GM12878 (cell line): ENCODE measurements around the gene NTMT2. TPM values are rescaled to one million over a fixed set of nuclear protein-coding genes. Genes with fewer than 3 reads are reported as not detected.

Experiments
- CBX3 ChIP-seq: fragments of 200-600 bp; sonication (generic); IDR thresholded peaks from 2 replicates; pipeline ENCODE4 v1.6.1; 2016; ENCODE audit warnings: low read depth, borderline replicate concordance
- ETV6 ChIP-seq, 2 experiments: fragments of 450-650 bp in 1 of 2; IDR thresholded peaks in 1 of 2; conservative IDR thresholded peaks in 1 of 2; 2 replicates each; pipeline ENCODE4 v1.6.1; 2014; ENCODE audit warnings: antibody characterized with exemption in 1 of 2, borderline replicate concordance in 1 of 2, low read depth in 1 of 2, mild to moderate bottlenecking in 1 of 2, moderate library complexity in 1 of 2
- MYC ChIP-seq: IDR thresholded peaks from 2 replicates; pipeline ENCODE4 v1.6.1; 2011; ENCODE audit warnings: mild to moderate bottlenecking, low read length, moderate library complexity, inconsistent platforms; ENCODE audit not compliant: insufficient read depth, insufficient replicate concordance, insufficient read length, severe bottlenecking
- REST ChIP-seq: IDR thresholded peaks from 2 replicates; pipeline ENCODE4 v1.6.1; 2012; ENCODE audit warnings: mild to moderate bottlenecking, low read depth, low read length
- polyA plus RNA-seq, 11 experiments: library from polyadenylated mRNA; depleted of rRNA in 4 of 11; unstranded in 6 of 11; stranded (reverse) in 5 of 11; fragments of >200 nt; fragmentation: Nextera tagmentation in 4 of 11; fragmentation: Illumina TruSeq in 1 of 11; extraction: Ambion mirVana in 4 of 11; extraction: Trizol in 1 of 11; gene quantifications; 1 replicate in 1 of 11; 2 replicates in 10 of 11; pipeline versions ENCODE4 v1.2.1 to v1.2.3, GENCODE V29; 2011 to 2016; ENCODE audit warnings: inconsistent platforms in 2 of 11, missing spikeins in 2 of 11, low read depth in 1 of 11
- total RNA-seq, 4 experiments: library from RNA; depleted of rRNA in 3 of 4; stranded (reverse); fragments of >200 nt in 3 of 4; fragmentation: Illumina TruSeq in 1 of 4; extraction: Trizol in 1 of 4; gene quantifications; 2 replicates each; pipeline versions ENCODE4 v1.2.1 to v1.2.3, GENCODE V29; 2013 to 2021
- TF ChIP-seq, protein P1 (sequence below): fragments of 450-650 bp; formaldehyde crosslinking; IDR thresholded peaks from 2 replicates; pipeline ENCODE4 v1.4.0; 2020; ENCODE audit warnings: mild to moderate bottlenecking, moderate library complexity
- TF ChIP-seq, protein P2 (sequence below): fragments of 450-650 bp; IDR thresholded peaks from 2 replicates; pipeline ENCODE4 v1.6.1; 2017; ENCODE audit warnings: mild to moderate bottlenecking

The NTMT2 gene
- total and polyA plus RNA-seq, 10 of the 15 experiments (the other 5 are each of a cell fraction or from before 2014, with no cell fraction given), result not detected

DNA sequence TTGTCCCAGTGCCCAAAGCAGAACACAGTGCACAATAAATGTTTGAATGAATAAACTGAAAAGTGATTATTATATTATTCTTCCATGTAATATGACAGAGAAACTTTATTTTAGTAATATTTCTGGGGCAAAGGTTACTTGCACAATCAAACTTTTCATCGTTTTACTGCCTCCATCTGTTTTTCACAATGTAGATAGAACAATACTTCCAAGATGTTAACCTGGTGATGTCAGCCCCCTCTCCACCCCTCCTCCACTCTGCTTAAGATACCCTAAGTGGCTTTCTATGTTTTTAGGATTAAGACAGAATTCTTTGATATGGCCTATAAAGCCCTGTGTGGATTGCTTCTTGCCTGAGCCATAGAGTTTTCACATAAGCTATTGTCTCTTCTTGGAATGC lies 13.8 kb upstream of the NTMT2 start (continued):
- TF ChIP-seq, protein P1, sequence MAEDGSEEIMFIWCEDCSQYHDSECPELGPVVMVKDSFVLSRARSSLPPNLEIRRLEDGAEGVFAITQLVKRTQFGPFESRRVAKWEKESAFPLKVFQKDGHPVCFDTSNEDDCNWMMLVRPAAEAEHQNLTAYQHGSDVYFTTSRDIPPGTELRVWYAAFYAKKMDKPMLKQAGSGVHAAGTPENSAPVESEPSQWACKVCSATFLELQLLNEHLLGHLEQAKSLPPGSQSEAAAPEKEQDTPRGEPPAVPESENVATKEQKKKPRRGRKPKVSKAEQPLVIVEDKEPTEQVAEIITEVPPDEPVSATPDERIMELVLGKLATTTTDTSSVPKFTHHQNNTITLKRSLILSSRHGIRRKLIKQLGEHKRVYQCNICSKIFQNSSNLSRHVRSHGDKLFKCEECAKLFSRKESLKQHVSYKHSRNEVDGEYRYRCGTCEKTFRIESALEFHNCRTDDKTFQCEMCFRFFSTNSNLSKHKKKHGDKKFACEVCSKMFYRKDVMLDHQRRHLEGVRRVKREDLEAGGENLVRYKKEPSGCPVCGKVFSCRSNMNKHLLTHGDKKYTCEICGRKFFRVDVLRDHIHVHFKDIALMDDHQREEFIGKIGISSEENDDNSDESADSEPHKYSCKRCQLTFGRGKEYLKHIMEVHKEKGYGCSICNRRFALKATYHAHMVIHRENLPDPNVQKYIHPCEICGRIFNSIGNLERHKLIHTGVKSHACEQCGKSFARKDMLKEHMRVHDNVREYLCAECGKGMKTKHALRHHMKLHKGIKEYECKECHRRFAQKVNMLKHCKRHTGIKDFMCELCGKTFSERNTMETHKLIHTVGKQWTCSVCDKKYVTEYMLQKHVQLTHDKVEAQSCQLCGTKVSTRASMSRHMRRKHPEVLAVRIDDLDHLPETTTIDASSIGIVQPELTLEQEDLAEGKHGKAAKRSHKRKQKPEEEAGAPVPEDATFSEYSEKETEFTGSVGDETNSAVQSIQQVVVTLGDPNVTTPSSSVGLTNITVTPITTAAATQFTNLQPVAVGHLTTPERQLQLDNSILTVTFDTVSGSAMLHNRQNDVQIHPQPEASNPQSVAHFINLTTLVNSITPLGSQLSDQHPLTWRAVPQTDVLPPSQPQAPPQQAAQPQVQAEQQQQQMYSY (CRISPR knock-in tag), result no peak
- TF ChIP-seq ETV6 (conservative IDR thresholded peaks at IDR 0.05 in 1 of 2, IDR thresholded peaks at IDR 0.05 in 1 of 2; ENCODE audit: borderline replicate concordance in 1 of 2, low read depth in 1 of 2) (no peak), MYC (no peak), REST (no peak), CBX3 (no peak)
- TF ChIP-seq, protein P2, sequence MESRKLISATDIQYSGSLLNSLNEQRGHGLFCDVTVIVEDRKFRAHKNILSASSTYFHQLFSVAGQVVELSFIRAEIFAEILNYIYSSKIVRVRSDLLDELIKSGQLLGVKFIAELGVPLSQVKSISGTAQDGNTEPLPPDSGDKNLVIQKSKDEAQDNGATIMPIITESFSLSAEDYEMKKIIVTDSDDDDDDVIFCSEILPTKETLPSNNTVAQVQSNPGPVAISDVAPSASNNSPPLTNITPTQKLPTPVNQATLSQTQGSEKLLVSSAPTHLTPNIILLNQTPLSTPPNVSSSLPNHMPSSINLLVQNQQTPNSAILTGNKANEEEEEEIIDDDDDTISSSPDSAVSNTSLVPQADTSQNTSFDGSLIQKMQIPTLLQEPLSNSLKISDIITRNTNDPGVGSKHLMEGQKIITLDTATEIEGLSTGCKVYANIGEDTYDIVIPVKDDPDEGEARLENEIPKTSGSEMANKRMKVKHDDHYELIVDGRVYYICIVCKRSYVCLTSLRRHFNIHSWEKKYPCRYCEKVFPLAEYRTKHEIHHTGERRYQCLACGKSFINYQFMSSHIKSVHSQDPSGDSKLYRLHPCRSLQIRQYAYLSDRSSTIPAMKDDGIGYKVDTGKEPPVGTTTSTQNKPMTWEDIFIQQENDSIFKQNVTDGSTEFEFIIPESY, result no peak
